ENCODE results near the gene FGD5.

The FGD5 gene

GRCh38 chr3:14842277-14842676 lies 23.5 kb downstream of the FGD5 start:
- Histone ChIP-seq H3K4me1 (ENCODE audit: low read depth, poor library complexity, severe bottlenecking) (no peaks in the 10 kb centered on the region), H3K79me2 (ENCODE audit: insufficient read depth, low read depth) (no peaks in the 10 kb centered on the region), H3K4me2 (no peak overlapping the region), H3K27ac (no peak overlapping the region), H4K20me1 (ENCODE audit: insufficient read depth) (no peaks in the 10 kb centered on the region), H3K27me3 (ENCODE audit: insufficient read depth, low read depth) (no peaks in the 10 kb centered on the region), H3K36me3 (ENCODE audit: insufficient read depth) (no peaks in the 10 kb centered on the region), H3K9ac (no peak overlapping the region), H3K4me3 (IDR thresholded peaks at IDR 0.05; ENCODE audit: insufficient read depth, low read depth, low read length) (no peak overlapping the region), H2AFZ (ENCODE audit: low read depth) (no peak overlapping the region)
- TF ChIP-seq, protein P1, sequence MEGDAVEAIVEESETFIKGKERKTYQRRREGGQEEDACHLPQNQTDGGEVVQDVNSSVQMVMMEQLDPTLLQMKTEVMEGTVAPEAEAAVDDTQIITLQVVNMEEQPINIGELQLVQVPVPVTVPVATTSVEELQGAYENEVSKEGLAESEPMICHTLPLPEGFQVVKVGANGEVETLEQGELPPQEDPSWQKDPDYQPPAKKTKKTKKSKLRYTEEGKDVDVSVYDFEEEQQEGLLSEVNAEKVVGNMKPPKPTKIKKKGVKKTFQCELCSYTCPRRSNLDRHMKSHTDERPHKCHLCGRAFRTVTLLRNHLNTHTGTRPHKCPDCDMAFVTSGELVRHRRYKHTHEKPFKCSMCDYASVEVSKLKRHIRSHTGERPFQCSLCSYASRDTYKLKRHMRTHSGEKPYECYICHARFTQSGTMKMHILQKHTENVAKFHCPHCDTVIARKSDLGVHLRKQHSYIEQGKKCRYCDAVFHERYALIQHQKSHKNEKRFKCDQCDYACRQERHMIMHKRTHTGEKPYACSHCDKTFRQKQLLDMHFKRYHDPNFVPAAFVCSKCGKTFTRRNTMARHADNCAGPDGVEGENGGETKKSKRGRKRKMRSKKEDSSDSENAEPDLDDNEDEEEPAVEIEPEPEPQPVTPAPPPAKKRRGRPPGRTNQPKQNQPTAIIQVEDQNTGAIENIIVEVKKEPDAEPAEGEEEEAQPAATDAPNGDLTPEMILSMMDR (conservative IDR thresholded peaks at IDR 0.05; ENCODE audit: low read depth, low read length): no peak

DNA sequence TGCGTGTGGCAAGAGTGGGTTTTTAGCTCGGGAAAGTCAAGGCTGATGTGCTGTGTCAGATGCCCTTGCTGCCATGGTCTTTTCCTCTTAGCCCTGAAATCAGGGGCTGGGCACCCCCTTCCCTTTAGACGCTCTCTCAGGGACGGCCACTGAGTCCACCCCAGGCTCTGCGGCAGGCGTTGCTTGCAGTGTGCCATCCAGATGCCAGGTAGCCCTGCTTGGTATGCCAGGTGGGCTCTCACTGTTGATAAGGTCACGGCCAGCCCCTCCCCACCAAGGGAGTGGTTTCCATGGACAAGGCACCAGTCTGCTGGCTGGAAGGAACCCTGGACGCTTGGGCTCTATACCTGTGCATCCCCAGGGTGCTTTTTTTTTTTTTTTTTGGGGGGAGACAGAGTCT lies 24.6 kb downstream of the FGD5 start:
- no peaks in the 10 kb centered on the region for H4K20me1 ChIP-seq (ENCODE audit: insufficient read depth)
- no peak overlapping the region for H3K9ac ChIP-seq
- no peaks in the 10 kb centered on the region for H3K36me3 ChIP-seq (ENCODE audit: insufficient read depth)
- H3K79me2 ChIP-seq (ENCODE audit: insufficient read depth, low read depth): no peaks in the 10 kb centered on the region
- H3K4me1 ChIP-seq (ENCODE audit: low read depth, poor library complexity, severe bottlenecking): no peaks in the 10 kb centered on the region
- no peak overlapping the region for H2AFZ ChIP-seq (ENCODE audit: low read depth)
- H3K4me2 ChIP-seq: no peak overlapping the region
- TF ChIP-seq, protein P1 (conservative IDR thresholded peaks at IDR 0.05; ENCODE audit: low read depth, low read length): no peak
- no peak overlapping the region for H3K27ac ChIP-seq
- H3K27me3 ChIP-seq (ENCODE audit: insufficient read depth, low read depth): no peaks in the 10 kb centered on the region
- H3K4me3 ChIP-seq (IDR thresholded peaks at IDR 0.05; ENCODE audit: insufficient read depth, low read depth, low read length): no peak overlapping the region

GRCh38 chr3:14844386-14845170 lies 25.8 kb downstream of the FGD5 start:
- H3K27me3 ChIP-seq (ENCODE audit: insufficient read depth, low read depth): no peaks in the 10 kb centered on the region
- H3K36me3 ChIP-seq (ENCODE audit: insufficient read depth): no peaks in the 10 kb centered on the region
- no peaks in the 10 kb centered on the region for H4K20me1 ChIP-seq (ENCODE audit: insufficient read depth)
- no peaks in the 10 kb centered on the region for H3K79me2 ChIP-seq (ENCODE audit: insufficient read depth, low read depth)
- TF ChIP-seq, protein P1 (conservative IDR thresholded peaks at IDR 0.05; ENCODE audit: low read depth, low read length): no peak
- no peak overlapping the region for H3K9ac ChIP-seq
- H2AFZ ChIP-seq (ENCODE audit: low read depth): no peak overlapping the region
- H3K4me3 ChIP-seq (IDR thresholded peaks at IDR 0.05; ENCODE audit: insufficient read depth, low read depth, low read length): no peak overlapping the region
- no peak overlapping the region for H3K4me2 ChIP-seq
- H3K4me1 ChIP-seq (ENCODE audit: low read depth, poor library complexity, severe bottlenecking): no peaks in the 10 kb centered on the region
- H3K27ac ChIP-seq: no peak overlapping the region

- H3K4me2 ChIP-seq: no peak overlapping the region
- H3K27ac ChIP-seq: no peak overlapping the region
- no peaks in the 10 kb centered on the region for H3K79me2 ChIP-seq (ENCODE audit: insufficient read depth, low read depth)
- no peaks in the 10 kb centered on the region for H4K20me1 ChIP-seq (ENCODE audit: insufficient read depth)
- no peak overlapping the region for H2AFZ ChIP-seq (ENCODE audit: low read depth)
- H3K27me3 ChIP-seq (ENCODE audit: insufficient read depth, low read depth): no peaks in the 10 kb centered on the region
- H3K36me3 ChIP-seq (ENCODE audit: insufficient read depth): no peaks in the 10 kb centered on the region
- no peak overlapping the region for H3K9ac ChIP-seq
- no peak overlapping the region for H3K4me3 ChIP-seq (IDR thresholded peaks at IDR 0.05; ENCODE audit: insufficient read depth, low read depth, low read length)
- H3K4me1 ChIP-seq (ENCODE audit: low read depth, poor library complexity, severe bottlenecking): no peaks in the 10 kb centered on the region
- TF ChIP-seq, protein P1 (conservative IDR thresholded peaks at IDR 0.05; ENCODE audit: low read depth, low read length): no peak
These were observed 26.4 kb downstream of the FGD5 start for GRCh38 chr3:14845180-14845579.
